Measurements from ENCODE around the gene DOHH.
A peak's percentile ranks its signal among the peaks of the same experiment; 100 is the strongest.
"Not testable (repeated sequence)": the region's sequence is repeated elsewhere in the genome, so short reads cannot be mapped to it uniquely, and the experiment has no call there.

DOHH gene

GRCh38 chr19:3453840-3454239 is 46.6 kb downstream of the DOHH start:
- H3K36me3 ChIP-seq (ENCODE audit: insufficient read depth, low read length), result no peaks in the 10 kb centered on the region
- H3K9ac ChIP-seq (ENCODE audit: low read depth, low read length), result no peak overlapping the region
- H3K4me3 ChIP-seq (ENCODE audit: low read length), result no peak overlapping the region
- peaks cover 22% of the 10 kb centered on the region for H3K27me3 ChIP-seq (ENCODE audit: insufficient read depth, low read length)
- WGBS, result 91% methylated on average over 25 of the region's 25 CpGs
- H3K27ac ChIP-seq (ENCODE audit: low read depth, low read length), result no peak overlapping the region
- H3K9me3 ChIP-seq (ENCODE audit: insufficient read depth, low read depth, low read length), result no peaks in the 10 kb centered on the region
- H3K4me1 ChIP-seq (ENCODE audit: insufficient read depth, low read length), result no peaks in the 10 kb centered on the region

DNA sequence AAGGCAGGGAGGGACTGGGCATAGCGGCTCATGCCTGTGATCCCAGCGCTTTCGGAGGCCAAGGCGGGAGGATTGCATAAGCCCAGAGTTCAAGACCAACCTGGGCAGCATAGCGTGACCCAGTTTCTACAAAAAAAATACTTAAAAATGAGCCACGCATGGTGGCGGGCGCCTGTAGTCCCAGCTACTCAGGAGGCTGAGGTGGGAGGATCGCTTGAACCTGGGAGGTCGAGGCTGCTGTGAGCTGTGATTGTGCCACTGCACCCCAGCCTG is 47.6 kb downstream of the DOHH start:
- not testable (repeated sequence) for H3K4me3 ChIP-seq (ENCODE audit: low read length); H3K9ac ChIP-seq (ENCODE audit: low read depth, low read length); H3K9me3 ChIP-seq (ENCODE audit: insufficient read depth, low read depth, low read length); H3K27ac ChIP-seq (ENCODE audit: low read depth, low read length); H3K36me3 ChIP-seq (ENCODE audit: insufficient read depth, low read length); H3K4me1 ChIP-seq (ENCODE audit: insufficient read depth, low read length)
- H3K27me3 ChIP-seq (ENCODE audit: insufficient read depth, low read length), result peaks cover 12% of the 10 kb centered on the region
- 95% methylated on average over 10 of the region's 10 CpGs for WGBS

DNA sequence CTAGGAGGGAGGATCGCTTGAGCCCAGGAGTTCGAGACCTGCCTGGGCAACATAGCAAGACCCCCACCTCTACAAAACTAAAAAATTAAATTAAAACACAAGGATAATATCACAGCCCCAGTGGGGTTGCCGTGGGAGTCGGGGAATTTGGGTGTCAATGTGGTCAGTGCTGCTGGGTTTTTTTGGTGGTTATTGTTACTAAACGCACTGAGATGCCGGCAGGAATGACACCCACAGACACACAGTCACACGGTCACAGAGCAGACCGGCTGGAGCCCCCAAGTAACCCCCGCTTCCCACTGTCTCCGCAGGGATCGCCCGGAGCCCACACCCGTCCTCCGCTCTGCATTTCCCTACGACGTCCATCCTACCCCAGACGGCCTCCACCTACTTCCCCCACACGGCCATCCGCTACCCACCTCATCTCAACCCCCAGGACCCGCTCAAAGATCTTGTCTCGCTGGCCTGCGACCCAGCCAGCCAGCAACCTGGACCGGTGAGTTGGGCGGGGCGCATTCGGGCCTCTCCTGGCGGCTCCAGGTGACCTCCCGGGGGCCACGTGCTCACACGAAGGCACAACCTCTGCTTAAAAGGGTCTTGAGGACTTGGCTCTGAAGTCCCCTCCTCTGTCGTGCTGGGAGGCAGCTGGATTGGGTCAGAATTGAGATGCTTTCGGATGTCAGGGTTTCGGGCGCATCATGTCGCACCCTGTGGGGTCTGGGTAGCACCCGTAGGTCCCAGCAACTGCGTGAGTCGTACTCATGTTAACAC is 48.1 kb downstream of the DOHH start:
- H3K4me3 ChIP-seq (ENCODE audit: low read length), result no peak overlapping the region
- no peaks in the 10 kb centered on the region for H3K9me3 ChIP-seq (ENCODE audit: insufficient read depth, low read depth, low read length)
- no peaks in the 10 kb centered on the region for H3K4me1 ChIP-seq (ENCODE audit: insufficient read depth, low read length)
- peaks cover 7% of the 10 kb centered on the region for H3K27me3 ChIP-seq (ENCODE audit: insufficient read depth, low read length)
- no peaks in the 10 kb centered on the region for H3K36me3 ChIP-seq (ENCODE audit: insufficient read depth, low read length)
- 93% methylated on average over 38 of the region's 38 CpGs for WGBS
- H3K9ac ChIP-seq (ENCODE audit: low read depth, low read length), result no peak overlapping the region
- no peak overlapping the region for H3K27ac ChIP-seq (ENCODE audit: low read depth, low read length)

DNA sequence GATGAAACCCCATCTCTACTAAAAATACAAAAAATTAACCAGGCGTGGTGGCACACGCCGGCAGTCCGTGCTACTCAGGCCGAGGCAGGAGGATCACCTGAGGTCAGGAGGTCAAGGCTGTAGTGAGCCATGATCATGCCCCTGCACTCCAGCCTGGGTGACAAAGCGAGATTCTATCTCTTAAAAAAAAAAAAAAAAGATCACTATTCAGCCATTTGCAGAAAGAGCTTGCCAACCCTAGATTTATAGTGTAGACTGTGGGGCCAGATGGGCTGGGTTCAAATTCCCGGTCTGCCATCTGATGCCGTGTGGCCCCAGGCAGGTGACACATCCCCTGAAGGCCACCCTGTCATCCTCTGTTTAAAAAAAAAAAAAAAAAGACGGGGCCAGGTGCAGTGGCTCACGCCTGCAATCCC is 49.0 kb downstream of the DOHH start:
- Histone ChIP-seq H3K9me3 (ENCODE audit: insufficient read depth, low read depth, low read length) (no peaks in the 10 kb centered on the region), H3K9ac (ENCODE audit: low read depth, low read length) (no peak overlapping the region), H3K27me3 (ENCODE audit: insufficient read depth, low read length) (no peaks in the 10 kb centered on the region), H3K36me3 (ENCODE audit: insufficient read depth, low read length) (no peaks in the 10 kb centered on the region), H3K4me1 (ENCODE audit: insufficient read depth, low read length) (no peaks in the 10 kb centered on the region), H3K27ac (ENCODE audit: low read depth, low read length) (no peak overlapping the region), H3K4me3 (ENCODE audit: low read length) (no peak overlapping the region)
- 88% methylated on average over 10 of the region's 10 CpGs for WGBS

GRCh38 chr19:3450796-3451411 is 49.6 kb downstream of the DOHH start:
- no peaks in the 10 kb centered on the region for H3K27me3 ChIP-seq (ENCODE audit: insufficient read depth, low read length)
- no peak overlapping the region for H3K4me3 ChIP-seq (ENCODE audit: low read length)
- H3K36me3 ChIP-seq (ENCODE audit: insufficient read depth, low read length), result no peaks in the 10 kb centered on the region
- H3K4me1 ChIP-seq (ENCODE audit: insufficient read depth, low read length), result no peaks in the 10 kb centered on the region
- no peaks in the 10 kb centered on the region for H3K9me3 ChIP-seq (ENCODE audit: insufficient read depth, low read depth, low read length)
- H3K9ac ChIP-seq (ENCODE audit: low read depth, low read length), result no peak overlapping the region
- 89% methylated on average over 12 of the region's 12 CpGs for WGBS
- no peak overlapping the region for H3K27ac ChIP-seq (ENCODE audit: low read depth, low read length)

DNA sequence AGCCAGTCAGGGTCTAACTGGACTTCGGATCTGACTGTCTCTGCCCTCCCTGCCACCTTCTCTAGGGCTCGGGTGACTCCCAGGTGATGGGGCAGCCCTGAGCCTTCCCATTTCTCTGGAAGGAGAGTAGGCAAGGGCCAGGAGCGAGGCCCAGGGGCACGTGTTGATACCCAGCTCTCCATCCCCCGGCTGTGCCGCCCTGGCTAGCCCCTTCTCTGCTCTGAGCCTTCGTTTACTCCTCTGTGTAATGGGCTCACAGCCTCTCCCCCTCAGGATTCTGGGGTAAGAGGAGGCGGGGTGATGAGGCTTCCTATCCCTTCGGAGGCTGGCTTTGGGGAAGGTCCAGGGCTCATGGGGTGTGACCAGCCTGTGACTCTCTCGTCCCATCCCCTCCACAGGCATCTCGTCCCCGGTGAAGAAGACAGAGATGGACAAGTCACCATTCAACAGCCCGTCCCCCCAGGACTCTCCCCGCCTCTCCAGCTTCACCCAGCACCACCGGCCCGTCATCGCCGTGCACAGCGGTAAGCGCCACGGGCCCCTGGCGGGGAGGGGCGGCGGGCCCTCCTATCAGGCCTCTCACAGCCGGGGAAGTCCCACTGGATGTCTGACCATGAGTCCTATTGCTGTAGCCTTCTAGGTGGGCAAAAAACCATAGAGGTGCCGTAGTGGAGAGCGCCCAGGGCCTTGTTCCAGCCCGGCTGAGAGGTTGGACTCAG is 51.7 kb downstream of the DOHH start:
- Histone ChIP-seq H3K9ac (ENCODE audit: low read depth, low read length) (no peak overlapping the region), H3K4me3 (ENCODE audit: low read length) (no peak overlapping the region), H3K4me1 (ENCODE audit: insufficient read depth, low read length) (peaks cover 8% of the 10 kb centered on the region), H3K27me3 (ENCODE audit: insufficient read depth, low read length) (no peaks in the 10 kb centered on the region), H3K27ac (ENCODE audit: low read depth, low read length) (no peak overlapping the region), H3K36me3 (ENCODE audit: insufficient read depth, low read length) (no peaks in the 10 kb centered on the region), H3K9me3 (ENCODE audit: insufficient read depth, low read depth, low read length) (no peaks in the 10 kb centered on the region)
- WGBS, result 89% methylated on average over 28 of the region's 28 CpGs

DNA sequence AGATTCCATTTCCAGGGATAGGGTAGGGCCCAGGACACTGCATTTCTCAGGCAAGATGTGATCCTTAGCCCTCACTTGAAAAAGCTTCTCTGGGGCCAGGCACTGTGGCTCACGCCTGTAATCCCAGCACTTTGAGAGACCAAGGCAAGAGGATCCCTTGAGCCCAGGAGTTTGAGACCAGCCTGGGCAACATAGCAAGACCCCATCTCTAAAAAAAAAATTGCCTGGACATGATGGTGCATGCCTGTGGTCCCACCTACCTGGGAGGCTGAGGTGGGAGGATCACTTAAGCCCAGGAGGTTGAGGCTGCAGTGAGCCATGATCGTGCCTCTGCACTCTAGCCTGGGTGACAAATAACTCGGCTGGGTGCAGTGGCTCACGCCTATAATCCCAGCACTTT is 53.8 kb downstream of the DOHH start:
- not testable (repeated sequence) for H3K36me3 ChIP-seq (ENCODE audit: insufficient read depth, low read length); H3K27ac ChIP-seq (ENCODE audit: low read depth, low read length); H3K9me3 ChIP-seq (ENCODE audit: insufficient read depth, low read depth, low read length); H3K4me3 ChIP-seq (ENCODE audit: low read length); H3K9ac ChIP-seq (ENCODE audit: low read depth, low read length); H3K27me3 ChIP-seq (ENCODE audit: insufficient read depth, low read length)
- WGBS, result 88% methylated on average over 4 of the region's 4 CpGs
- H3K4me1 ChIP-seq (ENCODE audit: insufficient read depth, low read length), result peaks cover 12% of the 10 kb centered on the region

GRCh38 chr19:3444695-3445234 is 55.7 kb downstream of the DOHH start:
- Histone ChIP-seq H3K27ac (ENCODE audit: low read depth, low read length) (no peak overlapping the region; the same call in 1 of the 2 replicates), H3K9me3 (ENCODE audit: insufficient read depth, low read depth, low read length) (no peaks in the 10 kb centered on the region), H3K4me1 (ENCODE audit: insufficient read depth, low read length) (peaks cover 12% of the 10 kb centered on the region), H3K9ac (ENCODE audit: low read depth, low read length) (no peak overlapping the region), H3K4me3 (ENCODE audit: low read length) (no peak overlapping the region; the same call in 1 of the 2 replicates), H3K36me3 (ENCODE audit: insufficient read depth, low read length) (no peaks in the 10 kb centered on the region), H3K27me3 (ENCODE audit: insufficient read depth, low read length) (no peaks in the 10 kb centered on the region)
- whole genome bisulfite sequencing, result 69% methylated on average over 24 of the region's 24 CpGs

- Histone ChIP-seq H3K36me3 (ENCODE audit: insufficient read depth, low read length) (no peaks in the 10 kb centered on the region), H3K4me3 (ENCODE audit: low read length) (peak overlapping the region; percentile 12), H3K4me1 (ENCODE audit: insufficient read depth, low read length) (peaks cover 12% of the 10 kb centered on the region), H3K9me3 (ENCODE audit: insufficient read depth, low read depth, low read length) (no peaks in the 10 kb centered on the region), H3K9ac (ENCODE audit: low read depth, low read length) (peak overlapping the region; percentile 13; the same call in 1 of the 2 replicates), H3K27ac (ENCODE audit: low read depth, low read length) (peak overlapping the region; percentile 45; the same call in 1 of the 2 replicates), H3K27me3 (ENCODE audit: insufficient read depth, low read length) (no peaks in the 10 kb centered on the region)
- WGBS, result 20% methylated on average over 33 of the region's 33 CpGs
These were observed 56.4 kb downstream of the DOHH start for GRCh38 chr19:3443840-3444694.

GRCh38 chr19:3442487-3443071 is 57.9 kb downstream of the DOHH start:
- H3K4me3 ChIP-seq (ENCODE audit: low read length), result no peak overlapping the region
- H3K27me3 ChIP-seq (ENCODE audit: insufficient read depth, low read length), result no peaks in the 10 kb centered on the region
- no peak overlapping the region for H3K27ac ChIP-seq (ENCODE audit: low read depth, low read length)
- peaks cover 12% of the 10 kb centered on the region for H3K4me1 ChIP-seq (ENCODE audit: insufficient read depth, low read length)
- no peak overlapping the region for H3K9ac ChIP-seq (ENCODE audit: low read depth, low read length)
- WGBS, result 79% methylated on average over 15 of the region's 15 CpGs
- H3K36me3 ChIP-seq (ENCODE audit: insufficient read depth, low read length), result no peaks in the 10 kb centered on the region
- H3K9me3 ChIP-seq (ENCODE audit: insufficient read depth, low read depth, low read length), result no peaks in the 10 kb centered on the region

Measured in HUES64 (cell line).